Breast epithelium (tissue), 3 donors: ENCODE results near the gene BRINP3.

ENCODE experiments used
- POLR2A ChIP-seq: fragments of 450-650 bp; IDR thresholded peaks from one replicate; pipeline ENCODE4 v1.6.1; 2016; ENCODE audit warnings: antibody characterized with exemption, mild to moderate bottlenecking, moderate library complexity
- TF ChIP-seq, protein P1 (sequence below), 3 donors: fragments of 450-650 bp; IDR thresholded peaks; one replicate each; pipeline ENCODE4 v1.5.1; 2016 to 2017; ENCODE audit warnings: antibody characterized with exemption in 3 of 3, mild to moderate bottlenecking in 3 of 3, moderate library complexity in 3 of 3

DNA sequence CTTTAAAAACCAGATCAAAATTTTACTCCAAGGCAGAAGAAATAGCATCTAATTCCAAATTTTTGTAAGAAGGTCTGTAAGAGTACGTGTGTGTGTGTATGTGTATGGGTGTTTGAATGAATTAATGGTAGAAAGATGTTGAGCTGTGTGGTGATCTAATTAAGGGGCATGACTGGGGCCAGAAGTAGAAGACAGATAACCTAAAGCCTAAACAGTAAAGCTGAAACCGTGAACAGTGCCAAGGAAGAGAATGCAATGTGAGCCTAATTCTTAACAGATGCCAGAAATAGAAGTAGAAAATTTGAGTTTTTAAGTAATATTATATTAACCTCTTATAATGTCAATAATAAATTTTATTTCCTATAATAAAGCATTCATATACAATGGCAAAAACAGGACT, 38.2 kb downstream of the BRINP3 start:
- TF ChIP-seq, protein P1, sequence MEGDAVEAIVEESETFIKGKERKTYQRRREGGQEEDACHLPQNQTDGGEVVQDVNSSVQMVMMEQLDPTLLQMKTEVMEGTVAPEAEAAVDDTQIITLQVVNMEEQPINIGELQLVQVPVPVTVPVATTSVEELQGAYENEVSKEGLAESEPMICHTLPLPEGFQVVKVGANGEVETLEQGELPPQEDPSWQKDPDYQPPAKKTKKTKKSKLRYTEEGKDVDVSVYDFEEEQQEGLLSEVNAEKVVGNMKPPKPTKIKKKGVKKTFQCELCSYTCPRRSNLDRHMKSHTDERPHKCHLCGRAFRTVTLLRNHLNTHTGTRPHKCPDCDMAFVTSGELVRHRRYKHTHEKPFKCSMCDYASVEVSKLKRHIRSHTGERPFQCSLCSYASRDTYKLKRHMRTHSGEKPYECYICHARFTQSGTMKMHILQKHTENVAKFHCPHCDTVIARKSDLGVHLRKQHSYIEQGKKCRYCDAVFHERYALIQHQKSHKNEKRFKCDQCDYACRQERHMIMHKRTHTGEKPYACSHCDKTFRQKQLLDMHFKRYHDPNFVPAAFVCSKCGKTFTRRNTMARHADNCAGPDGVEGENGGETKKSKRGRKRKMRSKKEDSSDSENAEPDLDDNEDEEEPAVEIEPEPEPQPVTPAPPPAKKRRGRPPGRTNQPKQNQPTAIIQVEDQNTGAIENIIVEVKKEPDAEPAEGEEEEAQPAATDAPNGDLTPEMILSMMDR (IDR thresholded peaks at IDR 0.05), result no peak
- no peak for TF ChIP-seq POLR2A
